H1 (cell line): Measurements from ENCODE around the gene FBXO8. TPM values are rescaled to one million over a fixed set of nuclear protein-coding genes. Genes with fewer than 3 reads are reported as not detected.
"Not testable (repeated sequence)": the region's sequence is repeated elsewhere in the genome, so short reads cannot be mapped to it uniquely, and the experiment has no call there.

Experiments used
- CTCF ChIA-PET: fragments of 300-600 bp; sonication (Branson Sonifier 250); formaldehyde crosslinking; loops from one replicate; lab custom pipeline; 2021; ENCODE audit not compliant: partially characterized antibody; lab: Charles Lee
- POLR2A ChIA-PET: fragments of 300-600 bp; sonication (Branson Sonifier 250); formaldehyde crosslinking; loops from one replicate; lab custom pipeline; 2021; ENCODE audit warnings: inconsistent platforms; ENCODE audit not compliant: partially characterized antibody; lab: Charles Lee
- DNase-seq, 2 experiments: peaks; one replicate each; pipeline versions ENCODE4 v3.0.0 to v3.0.0-alpha.2; 2010 to 2022; ENCODE audit warnings: low spot score in 2 of 2, low read depth in 1 of 2, mixed read lengths in 1 of 2
- FAIRE-seq: peaks from 2 replicates; lab custom pipeline; 2011; peaks lifted over from hg19 to GRCh38; lab: Jason Lieb, UNC
- H2AFZ ChIP-seq: 2 replicates; pipeline ENCODE4 v1.8.1; 2012; ENCODE audit warnings: low read length, inconsistent platforms
- H2AK5ac ChIP-seq: 2 replicates; pipeline ENCODE4 v1.6.1; 2013; ENCODE audit warnings: low read depth, low read length
- H2BK120ac ChIP-seq: replicated peaks from 2 replicates; pipeline ENCODE3; 2013; ENCODE audit warnings: low read depth, low read length, inconsistent platforms
- H2BK12ac ChIP-seq: 2 replicates; pipeline ENCODE4 v1.6.1; 2013; ENCODE audit warnings: low read depth, low read length
- H2BK15ac ChIP-seq: 2 replicates; pipeline ENCODE4 v1.6.1; 2013; ENCODE audit warnings: low read length
- H2BK20ac ChIP-seq: 2 replicates; pipeline ENCODE4 v1.6.1; 2013; ENCODE audit warnings: low read length
- H2BK5ac ChIP-seq: 2 replicates; pipeline ENCODE4 v1.6.1; 2013; ENCODE audit warnings: low read depth, low read length
- H3K14ac ChIP-seq: 2 replicates; pipeline ENCODE4 v1.6.1; 2013; ENCODE audit warnings: inconsistent platforms; ENCODE audit not compliant: insufficient read length
- H3K18ac ChIP-seq: 2 replicates; pipeline ENCODE4 v1.6.1; 2013; ENCODE audit warnings: low read length; ENCODE audit errors: extremely low read depth
- H3K23ac ChIP-seq: 2 replicates; pipeline ENCODE4 v1.6.1; 2013; ENCODE audit warnings: inconsistent platforms; ENCODE audit not compliant: insufficient read length
- H3K23me2 ChIP-seq: 2 replicates; pipeline ENCODE4 v1.6.1; 2013; ENCODE audit warnings: low read depth, low read length
- H3K27ac ChIP-seq: 2 replicates; pipeline ENCODE4 v1.6.1; 2011; ENCODE audit warnings: low read depth, low read length, inconsistent platforms
- H3K27me3 ChIP-seq, 4 experiments: replicated peaks in 1 of 4; 1 replicate in 1 of 4; 2 replicates in 3 of 4; pipeline versions ENCODE4 v1.6.1 to v1.8.1; 2011 to 2013; ENCODE audit warnings: low read length in 3 of 4, mild to moderate bottlenecking in 3 of 4, inconsistent platforms in 2 of 4, mixed read lengths in 2 of 4, moderate library complexity in 1 of 4; ENCODE audit not compliant: control insufficient read depth in 3 of 4, insufficient read depth in 3 of 4; ENCODE audit errors: extremely low read depth in 1 of 4
- H3K36me3 ChIP-seq, 4 experiments: 2 replicates each; pipeline versions ENCODE4 v1.6.1 to v1.8.1; 2011 to 2013; ENCODE audit warnings: mild to moderate bottlenecking in 4 of 4, low read length in 3 of 4, moderate library complexity in 2 of 4, control low read depth in 1 of 4, inconsistent platforms in 1 of 4; ENCODE audit not compliant: insufficient read depth in 4 of 4, control insufficient read depth in 2 of 4
- H3K4ac ChIP-seq: replicated peaks from 2 replicates; pipeline ENCODE3; 2013; ENCODE audit warnings: low read length, low read depth, mixed read lengths, inconsistent platforms; ENCODE audit not compliant: insufficient read length
- H3K4me1 ChIP-seq, 4 experiments: replicated peaks in 1 of 4; 1 replicate in 1 of 4; 2 replicates in 3 of 4; pipeline versions ENCODE4 v1.6.1 to v1.8.1; 2011 to 2013; ENCODE audit warnings: low read length in 3 of 4, inconsistent platforms in 2 of 4, mixed read lengths in 1 of 4; ENCODE audit not compliant: insufficient read depth in 4 of 4, control insufficient read depth in 3 of 4
- H3K4me2 ChIP-seq, 2 experiments: 2 replicates each; pipeline versions ENCODE4 v1.6.1 to v1.8.1; 2011 to 2013; ENCODE audit warnings: low read depth in 2 of 2, low read length in 2 of 2, control low read depth in 1 of 2, inconsistent platforms in 1 of 2, mild to moderate bottlenecking in 1 of 2; ENCODE audit not compliant: insufficient read depth in 1 of 2
- H3K4me3 ChIP-seq, 4 experiments: fragments of 200-600, 300-600 bp in 1 of 4; sonication (generic), shearing (Covaris generic), sonication (Bioruptor Twin) in 1 of 4; 2 replicates each; pipeline versions ENCODE4 v1.5.1 to v1.8.1; 2011 to 2016; ENCODE audit warnings: low read length in 4 of 4, low read depth in 3 of 4, control low read depth in 2 of 4, inconsistent platforms in 2 of 4, mild to moderate bottlenecking in 2 of 4, mixed read lengths in 1 of 4, moderate library complexity in 1 of 4; ENCODE audit not compliant: insufficient read depth in 2 of 4; ENCODE audit errors: extremely low read depth in 1 of 4
- H3K56ac ChIP-seq: replicated peaks from 2 replicates; pipeline ENCODE3; 2013; ENCODE audit warnings: low read depth, mild to moderate bottlenecking, mixed read lengths, low read length, inconsistent platforms; ENCODE audit not compliant: insufficient read length
- H3K79me1 ChIP-seq: 2 replicates; pipeline ENCODE4 v1.6.1; 2013; ENCODE audit warnings: low read depth, low read length, control low read depth
- H3K79me2 ChIP-seq, 2 experiments: 2 replicates each; pipeline versions ENCODE4 v1.6.1 to v1.8.1; 2012 to 2013; ENCODE audit warnings: low read length in 2 of 2, mild to moderate bottlenecking in 2 of 2, inconsistent platforms in 1 of 2; ENCODE audit not compliant: insufficient read depth in 2 of 2, control insufficient read depth in 1 of 2
- H3K9ac ChIP-seq, 4 experiments: replicated peaks in 1 of 4; 1 replicate in 1 of 4; 2 replicates in 3 of 4; pipeline versions ENCODE4 v1.6.1 to v1.8.1; 2011 to 2013; ENCODE audit warnings: low read depth in 3 of 4, low read length in 3 of 4, control low read depth in 2 of 4, mild to moderate bottlenecking in 2 of 4, moderate library complexity in 2 of 4, inconsistent platforms in 1 of 4; ENCODE audit errors: extremely low read depth in 1 of 4
- H3K9me3 ChIP-seq, 2 experiments: 2 replicates each; pipeline versions ENCODE4 v1.6.1 to v1.8.1; 2012 to 2013; ENCODE audit warnings: mild to moderate bottlenecking in 2 of 2, moderate library complexity in 2 of 2, control low read depth in 1 of 2, inconsistent platforms in 1 of 2, low read depth in 1 of 2, low read length in 1 of 2, mixed read lengths in 1 of 2; ENCODE audit not compliant: insufficient read depth in 2 of 2
- H4K20me1 ChIP-seq, 2 experiments: replicated peaks in 1 of 2; 2 replicates each; pipeline versions ENCODE3 to v1.8.1; 2011 to 2013; ENCODE audit warnings: inconsistent platforms in 2 of 2, low read length in 2 of 2, mild to moderate bottlenecking in 1 of 2; ENCODE audit not compliant: insufficient read depth in 2 of 2, control insufficient read depth in 1 of 2
- H4K5ac ChIP-seq: 2 replicates; pipeline ENCODE4 v1.6.1; 2013; ENCODE audit warnings: low read length, low read depth, mixed read lengths, inconsistent platforms; ENCODE audit not compliant: insufficient read length
- H4K8ac ChIP-seq: 2 replicates; pipeline ENCODE4 v1.8.0; 2013; ENCODE audit warnings: mild to moderate bottlenecking, moderate library complexity, low read length, inconsistent platforms; ENCODE audit not compliant: insufficient read depth; ENCODE audit errors: extremely low read depth
- H4K91ac ChIP-seq: replicated peaks from 2 replicates; pipeline ENCODE3; 2013; ENCODE audit warnings: low read length, mixed read lengths, inconsistent platforms; ENCODE audit not compliant: insufficient read length
- WGBS, 2 experiments: shearing (Covaris generic) in 1 of 2; methylation state at CpG; one replicate each; pipeline versions ENCODE4 v1.1.6 to v1.1.7; 2013 to 2015; ENCODE audit warnings: low lambda C conversion rate in 2 of 2, mixed read lengths in 2 of 2, inconsistent platforms in 1 of 2, low coverage in 1 of 2, missing lambda C conversion rate in 1 of 2; ENCODE audit not compliant: insufficient replicate concordance in 2 of 2, insufficient coverage in 1 of 2, insufficient read length in 1 of 2; ENCODE audit errors: extremely low coverage in 1 of 2, missing lambda C conversion rate in 1 of 2; 5-methylcytosine and 5-hydroxymethylcytosine counted together
- polyA plus RNA-seq, 7 experiments: library from polyadenylated mRNA; depleted of rRNA in 3 of 7; stranded (reverse) in 5 of 7; unstranded in 2 of 7; fragments of >200 nt in 5 of 7; fragments of 200-250 nt in 2 of 7; gene quantifications; 1 replicate in 5 of 7; 2 replicates in 1 of 7; 4 replicates in 1 of 7; pipeline versions ENCODE4 v1.2.1 to v1.2.3, GENCODE V29; 2011 to 2013; ENCODE audit warnings: missing spikeins in 2 of 7, mixed read lengths in 2 of 7
- total RNA-seq: library from RNA; stranded (reverse); fragmentation: NEBNext Ultra II Directional; extraction: Animal tissue kit (Norgen Biotek cat#: 25700); gene quantifications from 2 replicates; pipeline ENCODE4 v1.2.1, GENCODE V29; 2021

FBXO8 gene
- total and polyA plus RNA-seq, 2 of the 8 experiments (the other 6 are each of a cell fraction or from before 2014, with no cell fraction given) = 5.1 to 7.5 TPM

DNA sequence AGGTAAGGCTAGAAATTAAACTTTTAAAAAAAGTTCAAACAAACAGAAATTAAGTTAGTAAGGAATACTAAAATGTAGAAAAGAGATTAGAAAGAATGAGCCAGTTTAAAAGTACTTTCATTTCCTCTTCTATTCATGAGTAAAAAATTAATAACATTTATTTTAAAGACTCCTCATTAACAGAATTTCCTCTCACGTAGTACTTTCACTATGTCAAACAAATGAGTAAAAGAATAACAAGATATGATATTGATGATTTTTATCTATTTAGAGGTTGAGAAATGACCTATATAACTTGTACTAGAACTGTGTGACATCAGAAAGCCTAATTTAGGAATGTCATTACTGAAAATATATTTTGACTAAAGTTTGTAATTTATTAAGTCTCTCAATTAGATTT lies 22.0 kb downstream of the FBXO8 start:
- FAIRE-seq, H2AK5ac ChIP-seq, POLR2A ChIA-PET, H3K4me2 ChIP-seq, H4K8ac ChIP-seq, H3K18ac ChIP-seq, H4K20me1 ChIP-seq, H3K79me1 ChIP-seq, H3K4me3 ChIP-seq, H3K9me3 ChIP-seq, H3K9ac ChIP-seq, H3K56ac ChIP-seq, H3K14ac ChIP-seq, H3K23me2 ChIP-seq, H2BK120ac ChIP-seq, H3K36me3 ChIP-seq, H2BK12ac ChIP-seq, H2AFZ ChIP-seq, H4K5ac ChIP-seq, H3K4me1 ChIP-seq, CTCF ChIA-PET, H3K79me2 ChIP-seq, H3K27ac ChIP-seq, H3K27me3 ChIP-seq, H2BK20ac ChIP-seq, H2BK15ac ChIP-seq, DNase-seq, H3K23ac ChIP-seq, H2BK5ac ChIP-seq, H3K4ac ChIP-seq, H4K91ac ChIP-seq: not testable (repeated sequence)
- WGBS, 2 experiments = 82% methylated on average over 1 of the region's 1 CpG; no CpG with 5 or more reads in 1 of the 2 experiments
